GM18526 (cell line): ENCODE measurements around the gene GZF1.

Experiments
- POLR2A ChIP-seq: IDR thresholded peaks from 3 replicates; pipeline ENCODE4 v1.6.1; 2011; ENCODE audit not compliant: insufficient read length; ENCODE audit errors: extremely low read depth

Gene GZF1

GRCh38 chr20:23408957-23409356 lies 47.0 kb downstream of the GZF1 start:
- no peak for TF ChIP-seq POLR2A

- no peak for TF ChIP-seq POLR2A
Observed at GRCh38 chr20:23409800-23410199, 47.8 kb downstream of the GZF1 start.

- no peak for TF ChIP-seq POLR2A
Observed at GRCh38 chr20:23410916-23411695, 49.1 kb downstream of the GZF1 start.

GRCh38 chr20:23412026-23412425 lies 50.0 kb downstream of the GZF1 start:
- no peak for TF ChIP-seq POLR2A

GRCh38 chr20:23413862-23414422 lies 52.0 kb downstream of the GZF1 start:
- no peak for TF ChIP-seq POLR2A

DNA sequence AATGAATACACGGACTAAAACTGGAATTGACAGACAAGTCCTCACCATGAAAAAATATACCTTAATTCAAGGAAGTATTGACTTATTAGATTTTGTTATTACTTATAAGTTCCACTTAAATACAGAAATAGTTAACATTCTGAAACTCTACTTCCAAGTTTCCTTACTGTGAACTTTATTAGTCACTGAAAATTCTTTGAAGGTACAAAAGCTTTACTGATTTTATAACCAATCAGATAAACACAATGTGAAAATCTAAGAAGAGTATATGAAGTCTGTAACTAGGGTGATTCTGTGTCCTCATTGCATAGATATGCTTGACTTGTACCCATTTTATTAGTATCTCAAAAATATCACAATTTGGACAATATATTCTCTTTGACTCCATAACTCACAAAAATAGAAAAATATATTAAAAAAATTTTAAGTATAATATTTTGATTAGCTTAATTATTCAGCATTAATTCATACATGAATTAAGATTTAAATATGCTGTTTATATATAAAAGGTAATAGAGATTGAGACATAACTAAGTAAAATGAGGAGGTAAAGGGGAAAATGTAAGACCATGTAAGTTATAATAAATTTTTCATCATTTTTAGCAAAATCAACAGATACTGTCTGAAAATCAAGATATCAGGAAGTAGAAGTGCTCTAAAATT lies 52.7 kb downstream of the GZF1 start:
- TF ChIP-seq POLR2A: no peak

GRCh38 chr20:23415555-23415954 lies 53.6 kb downstream of the GZF1 start:
- no peak for TF ChIP-seq POLR2A

DNA sequence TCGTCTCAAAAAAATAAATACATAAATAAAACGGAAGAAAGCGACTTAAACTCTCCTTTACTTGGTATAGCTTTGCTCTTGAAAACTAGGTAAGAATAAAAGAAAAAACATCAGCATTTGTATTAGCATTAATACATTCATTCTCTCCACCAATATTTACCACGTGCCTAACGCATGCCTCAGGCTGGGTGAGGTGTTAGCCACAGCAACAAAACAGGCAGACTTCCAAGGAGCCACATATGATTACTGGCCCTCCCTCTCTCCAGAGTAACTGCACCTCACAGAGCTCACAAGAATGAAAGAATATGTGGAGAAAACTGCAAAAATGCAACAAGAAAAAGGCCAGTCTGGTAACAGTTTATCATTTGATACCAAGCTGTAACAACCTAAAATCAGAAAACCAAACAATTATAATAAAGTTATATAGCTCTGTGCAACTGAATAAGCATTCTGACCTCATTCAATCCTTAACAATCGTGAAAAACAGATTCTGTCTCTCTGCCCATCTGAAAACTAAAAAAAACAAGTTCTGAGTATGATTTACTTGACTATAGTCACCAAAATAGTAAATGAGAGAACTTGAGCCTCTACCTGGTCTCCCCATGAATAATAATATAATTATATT lies 54.1 kb downstream of the GZF1 start:
- no peak for TF ChIP-seq POLR2A

DNA sequence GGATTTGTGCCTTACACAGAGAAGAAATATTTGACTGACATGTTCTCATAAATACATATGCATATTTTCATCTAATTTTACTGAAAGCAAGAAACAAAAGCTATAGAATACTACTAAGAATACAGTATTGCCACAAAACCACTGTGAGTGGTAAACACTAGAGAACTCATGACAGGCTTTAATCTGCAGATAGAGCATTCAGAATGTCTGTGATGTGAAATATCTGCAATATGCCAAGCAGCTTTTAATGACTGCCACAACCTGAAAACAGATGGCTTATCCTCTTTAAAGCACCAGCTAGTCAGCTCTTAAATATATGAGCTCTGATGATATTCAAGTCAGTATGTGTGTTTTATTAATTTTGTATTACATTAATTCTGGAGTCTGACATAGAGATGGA lies 55.9 kb downstream of the GZF1 start:
- no peak for TF ChIP-seq POLR2A

GRCh38 chr20:23419657-23419994 lies 57.6 kb downstream of the GZF1 start:
- no peak for TF ChIP-seq POLR2A

DNA sequence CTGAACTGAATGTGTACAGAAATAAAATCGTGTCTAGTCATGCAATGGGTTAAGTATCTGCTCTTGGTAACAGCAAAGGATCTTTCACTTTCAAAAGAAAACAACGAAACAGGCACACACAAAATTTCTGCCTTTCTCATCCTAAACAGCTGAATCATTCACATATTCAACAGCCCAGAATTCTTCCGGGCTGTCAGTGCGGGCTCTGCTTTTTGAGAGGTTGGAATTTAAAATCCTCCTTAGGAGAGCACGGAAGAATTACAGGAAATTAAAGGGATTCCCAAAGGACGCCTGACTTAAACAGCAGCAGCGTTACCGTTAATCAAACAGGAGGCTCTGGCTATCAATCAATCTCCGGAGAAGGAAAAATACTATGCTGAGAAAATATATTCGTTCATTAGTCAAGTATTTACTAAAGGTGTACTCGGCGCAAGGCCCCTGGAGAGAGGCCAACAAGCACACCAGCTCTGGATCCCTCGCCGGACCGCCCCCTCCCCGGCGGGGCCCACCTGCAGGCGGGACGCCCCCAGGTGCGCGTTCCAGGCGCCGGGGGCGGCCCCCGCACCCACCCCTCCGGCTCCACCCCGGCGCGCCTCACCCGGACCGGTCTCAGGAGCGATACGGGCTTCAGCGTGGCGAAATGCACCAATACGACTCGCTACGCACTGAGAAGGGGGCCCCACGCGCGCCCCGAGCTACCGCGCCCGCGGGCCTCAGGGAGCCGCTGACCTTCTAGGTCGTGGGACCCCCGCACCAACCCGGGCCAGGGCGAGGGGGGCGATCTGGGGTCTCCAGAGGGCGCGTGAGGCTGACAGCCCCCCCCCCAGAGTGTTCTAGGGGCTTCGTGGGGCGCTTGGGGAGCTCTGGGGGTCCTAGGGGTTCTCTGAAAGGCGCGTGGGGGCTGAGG lies 58.3 kb downstream of the GZF1 start:
- TF ChIP-seq POLR2A: no peak

GRCh38 chr20:23420943-23421931 lies 59.3 kb downstream of the GZF1 start, which contains the start of gene NAPB:
NAPB (minus strand) TSS chr20:23421488; CDS start chr20:23421402, 86 bp downstream.
- TF ChIP-seq POLR2A: peak; percentile 73
